GM12801 (cell line): ENCODE data around the gene ZSWIM1.

Source experiments
- TF ChIP-seq, protein P1 (sequence below): IDR thresholded peaks from one replicate; pipeline ENCODE4 v1.5.1; 2011; ENCODE audit warnings: control low read depth; ENCODE audit not compliant: insufficient read length; ENCODE audit errors: extremely low read depth

The ZSWIM1 gene

GRCh38 chr20:45880988-45881788 is at the start of gene ZSWIM1:
TSS of gene ZSWIM1 (plus strand) at chr20:45881227. CDS start at chr20:45882593, 1,366 bp downstream.
- TF ChIP-seq, protein P1, sequence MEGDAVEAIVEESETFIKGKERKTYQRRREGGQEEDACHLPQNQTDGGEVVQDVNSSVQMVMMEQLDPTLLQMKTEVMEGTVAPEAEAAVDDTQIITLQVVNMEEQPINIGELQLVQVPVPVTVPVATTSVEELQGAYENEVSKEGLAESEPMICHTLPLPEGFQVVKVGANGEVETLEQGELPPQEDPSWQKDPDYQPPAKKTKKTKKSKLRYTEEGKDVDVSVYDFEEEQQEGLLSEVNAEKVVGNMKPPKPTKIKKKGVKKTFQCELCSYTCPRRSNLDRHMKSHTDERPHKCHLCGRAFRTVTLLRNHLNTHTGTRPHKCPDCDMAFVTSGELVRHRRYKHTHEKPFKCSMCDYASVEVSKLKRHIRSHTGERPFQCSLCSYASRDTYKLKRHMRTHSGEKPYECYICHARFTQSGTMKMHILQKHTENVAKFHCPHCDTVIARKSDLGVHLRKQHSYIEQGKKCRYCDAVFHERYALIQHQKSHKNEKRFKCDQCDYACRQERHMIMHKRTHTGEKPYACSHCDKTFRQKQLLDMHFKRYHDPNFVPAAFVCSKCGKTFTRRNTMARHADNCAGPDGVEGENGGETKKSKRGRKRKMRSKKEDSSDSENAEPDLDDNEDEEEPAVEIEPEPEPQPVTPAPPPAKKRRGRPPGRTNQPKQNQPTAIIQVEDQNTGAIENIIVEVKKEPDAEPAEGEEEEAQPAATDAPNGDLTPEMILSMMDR: no peak

GRCh38 chr20:45832619-45833018 is 48.4 kb upstream of the ZSWIM1 start:
- TF ChIP-seq, protein P1: no peak

DNA sequence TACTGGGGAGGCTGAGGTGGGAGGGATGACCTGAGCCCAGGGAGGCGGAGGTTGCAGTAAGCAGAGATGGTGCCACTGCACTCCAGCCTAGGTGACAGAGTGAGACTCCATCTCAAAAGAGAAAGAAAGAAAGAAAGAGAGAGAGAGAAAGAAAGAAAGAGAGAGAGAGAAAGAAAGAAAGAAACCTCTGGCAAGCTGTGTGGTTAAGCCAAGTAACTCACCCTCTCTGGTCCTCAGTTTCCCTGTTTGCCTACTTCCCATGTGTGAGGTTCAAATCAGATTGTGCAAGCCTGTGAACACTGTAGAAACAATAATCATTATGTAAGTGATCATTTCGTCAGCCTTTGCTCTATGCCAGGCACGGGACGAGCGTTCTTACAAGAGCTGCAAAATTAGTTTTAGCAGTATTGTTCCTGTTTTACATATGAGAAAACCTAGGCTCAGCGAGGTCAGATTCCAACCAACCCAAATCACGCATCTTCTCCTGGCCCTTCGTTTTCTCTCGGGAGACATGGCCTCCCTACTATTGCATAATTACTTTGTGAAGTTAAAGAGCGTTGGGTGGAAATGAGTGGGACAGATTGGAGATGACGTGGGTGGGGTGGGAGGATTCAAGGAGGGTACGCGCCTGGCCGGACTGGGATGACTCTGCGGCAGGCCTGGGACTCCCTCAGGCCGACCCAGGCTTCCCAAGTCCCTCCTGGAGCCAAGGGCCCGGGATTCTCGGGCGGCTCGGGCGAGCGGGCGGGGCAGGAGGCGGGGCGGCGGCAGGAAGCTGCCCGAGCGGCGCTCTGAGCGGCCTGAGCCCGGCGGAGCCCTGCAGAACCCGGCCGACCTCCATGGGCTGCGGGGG is 47.8 kb upstream of the ZSWIM1 start, which contains the start of gene SNX21:
Gene SNX21 (plus strand): TSS at position 770 of the 853 bp plus-strand sequence. CDS start 121 bp downstream, outside the sequence.
- TF ChIP-seq, protein P1: no peak

DNA sequence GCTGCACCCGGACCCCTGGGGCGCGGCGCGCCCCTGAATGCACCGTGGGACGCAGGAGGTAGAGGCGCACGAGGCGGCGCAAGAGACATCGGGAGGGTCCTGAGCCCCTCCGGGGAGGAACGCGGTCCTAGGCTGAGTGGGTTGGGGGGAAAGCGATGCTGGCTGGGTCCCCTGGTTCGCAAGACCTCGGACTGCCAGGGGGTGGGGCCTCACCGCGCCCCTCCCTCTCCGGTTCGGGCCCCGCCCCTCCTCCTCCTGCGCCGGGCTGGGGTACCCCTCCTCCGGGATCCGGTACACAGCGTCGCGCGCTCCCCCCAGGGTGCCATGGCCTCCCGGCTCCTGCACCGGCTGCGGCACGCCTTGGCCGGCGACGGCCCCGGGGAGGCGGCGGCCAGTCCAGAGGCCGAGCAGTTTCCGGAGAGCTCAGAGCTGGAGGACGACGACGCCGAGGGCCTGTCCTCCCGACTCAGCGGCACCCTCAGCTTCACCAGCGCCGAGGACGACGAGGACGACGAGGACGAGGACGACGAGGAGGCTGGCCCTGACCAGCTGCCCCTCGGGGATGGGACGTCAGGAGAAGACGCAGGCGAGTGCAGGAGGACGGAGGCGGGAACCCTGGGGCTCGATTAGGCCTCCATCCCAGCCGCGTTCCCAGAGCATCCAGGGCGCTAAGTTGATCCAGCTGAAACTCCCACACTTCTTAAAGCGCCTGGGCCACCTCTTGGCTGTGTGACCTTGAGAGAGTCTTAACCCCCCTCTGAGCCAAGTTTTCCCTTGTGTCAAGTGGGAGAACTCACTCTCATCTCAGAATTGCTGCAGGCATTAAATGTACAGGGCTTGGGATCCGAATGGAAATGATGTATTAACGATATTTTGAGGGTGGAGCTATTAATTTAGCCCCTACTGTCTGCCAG is 46.9 kb upstream of the ZSWIM1 start:
- TF ChIP-seq, protein P1: no peak

DNA sequence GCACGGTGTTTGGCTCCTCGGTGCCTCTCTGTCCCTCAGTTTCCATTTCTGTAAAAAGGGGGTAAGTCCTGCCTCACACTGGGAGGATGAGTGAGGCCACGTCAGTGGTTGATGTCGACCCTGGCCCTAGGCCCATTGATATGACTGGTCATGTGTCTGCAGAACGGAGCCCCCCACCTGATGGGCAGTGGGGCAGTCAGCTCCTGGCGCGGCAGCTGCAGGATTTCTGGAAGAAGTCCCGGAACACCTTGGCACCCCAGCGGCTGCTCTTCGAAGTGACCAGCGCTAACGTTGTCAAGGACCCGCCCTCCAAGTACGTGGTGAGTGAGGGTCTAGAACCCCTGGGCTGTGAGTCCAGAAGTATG is 46.2 kb upstream of the ZSWIM1 start:
- TF ChIP-seq, protein P1: no peak

DNA sequence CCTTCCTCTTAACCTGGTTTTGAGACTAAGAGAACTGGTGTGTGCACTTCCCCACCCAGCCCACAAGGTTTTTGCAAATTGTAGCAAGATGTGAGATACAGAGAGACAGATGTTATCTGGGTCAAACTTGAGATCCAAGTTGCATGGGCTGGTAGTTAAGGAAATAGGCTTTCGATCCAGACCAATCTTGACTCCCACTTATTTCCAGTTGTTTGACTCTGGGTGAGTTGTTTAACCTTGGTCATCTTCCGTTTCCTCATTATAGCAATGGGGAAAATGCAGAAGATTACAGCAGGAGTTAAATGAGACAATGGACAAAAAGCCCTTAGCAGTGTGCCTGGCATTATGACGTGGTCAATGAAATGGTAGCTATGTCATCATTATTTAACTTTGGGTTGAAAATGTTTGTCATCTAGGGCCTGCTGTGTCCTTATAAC is 45.7 kb upstream of the ZSWIM1 start:
- TF ChIP-seq, protein P1: no peak

DNA sequence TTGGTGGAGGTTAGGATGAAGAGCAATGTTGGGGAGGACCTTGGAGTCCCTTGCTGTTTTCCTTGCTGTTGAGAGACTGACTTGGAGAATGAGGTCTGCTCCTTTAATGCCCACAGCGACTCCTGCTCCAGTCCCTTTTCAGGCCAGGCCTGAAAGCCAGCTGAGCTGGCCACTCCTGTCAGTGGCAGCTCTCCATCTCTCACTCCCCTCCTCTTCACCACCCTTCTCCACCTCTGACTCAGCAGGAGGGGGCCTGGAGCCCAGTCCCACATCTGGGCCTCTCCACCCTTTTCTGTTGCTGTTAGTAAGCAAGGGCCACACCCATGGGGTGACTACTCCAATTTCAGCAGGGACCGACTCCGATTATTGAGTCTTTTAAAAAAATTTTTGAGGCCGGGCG is 45.2 kb upstream of the ZSWIM1 start:
- TF ChIP-seq, protein P1: no peak
